ENCODE measurements around the gene B3GAT1. TPM values are rescaled to one million over a fixed set of nuclear protein-coding genes. Genes with fewer than 3 reads are reported as not detected.

Gene B3GAT1
- total and polyA plus RNA-seq, 2 of the 13 experiments (the other 11 are each of a cell fraction or from before 2014, with no cell fraction given) = not detected

DNA sequence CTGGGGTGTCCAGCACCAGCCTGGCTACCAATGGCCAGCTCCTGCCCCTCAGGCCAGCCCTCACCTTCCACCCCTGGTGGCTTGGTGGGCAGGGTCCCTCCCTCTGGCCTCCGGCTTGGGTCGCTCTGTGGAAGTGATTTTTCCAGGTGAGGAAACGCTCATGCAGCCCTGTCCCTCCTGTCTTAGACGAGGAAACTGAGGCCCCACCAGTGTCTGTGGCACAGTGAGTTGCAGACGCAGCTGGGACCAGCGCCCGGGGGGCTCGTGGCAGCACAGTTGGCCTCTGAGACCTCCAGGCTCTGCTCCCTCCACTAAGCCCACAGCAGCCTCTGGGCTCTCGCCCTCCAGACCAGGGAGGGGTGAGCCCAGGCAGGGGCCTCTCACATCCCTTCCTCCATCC, 6.2 kb downstream of the B3GAT1 start (continued):
- no peak for TF ChIP-seq MIER2 (CRISPR knock-in tag; IDR thresholded peaks at IDR 0.05)
- TF ChIP-seq, protein P1, sequence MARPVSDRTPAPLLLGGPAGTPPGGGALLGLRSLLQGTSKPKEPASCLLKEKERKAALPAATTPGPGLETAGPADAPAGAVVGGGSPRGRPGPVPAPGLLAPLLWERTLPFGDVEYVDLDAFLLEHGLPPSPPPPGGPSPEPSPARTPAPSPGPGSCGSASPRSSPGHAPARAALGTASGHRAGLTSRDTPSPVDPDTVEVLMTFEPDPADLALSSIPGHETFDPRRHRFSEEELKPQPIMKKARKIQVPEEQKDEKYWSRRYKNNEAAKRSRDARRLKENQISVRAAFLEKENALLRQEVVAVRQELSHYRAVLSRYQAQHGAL (CRISPR knock-in tag; IDR thresholded peaks at IDR 0.05; ENCODE audit: not compliant biosample characterization) = no peak

DNA sequence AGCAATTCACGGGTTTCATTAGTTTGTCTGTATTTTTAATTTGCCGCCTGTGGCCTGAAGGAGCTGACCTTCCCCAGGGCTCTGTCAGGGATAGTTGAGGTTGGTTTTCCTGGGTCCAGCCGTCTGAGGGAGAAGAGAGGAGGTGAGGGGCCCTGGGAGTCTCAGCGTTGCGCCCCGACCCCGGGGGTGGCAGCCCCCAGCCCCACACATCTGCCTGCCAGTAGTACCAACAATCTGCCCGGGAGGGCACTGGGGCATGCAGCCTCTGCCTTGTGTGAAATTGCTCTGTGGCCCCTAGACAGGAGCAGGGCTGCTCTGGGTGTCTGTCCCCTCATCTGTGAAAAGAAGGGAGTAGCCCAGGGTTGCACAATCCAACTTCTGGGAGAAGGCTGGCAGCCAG, 6.6 kb downstream of the B3GAT1 start:
- ChIA-PET POLR2A (no interaction called here), CTCF (ENCODE audit: low intra/inter-chr PET ratio, low total read pairs) (no interaction called here)
- in situ Hi-C loops (cut with HindIII; ENCODE audit: extremely low pct_ligation_motif_present, low pct_unique_long_range_greater_than_20kb) (no loop called here), intact Hi-C loops (cut with micrococcal nuclease; ENCODE audit: unreplicated experiment) (no loop called here)
- DNase-seq (ENCODE audit: low spot score) (no peak), FAIRE-seq (no peak), ATAC-seq (no peak)
- Histone ChIP-seq H3K4me3 (replicated peaks in 1 of 3; ENCODE audit: insufficient read depth in 1 of 3, low read depth in 2 of 3, low read length in 3 of 3) (no peak overlapping the region), H2AFZ (ENCODE audit: low read length) (no peak overlapping the region), H3K4me1 (ENCODE audit: insufficient read depth, low read length) (no peaks in the 10 kb centered on the region), H3K27ac (ENCODE audit: extremely low read length, insufficient read depth, low read length) (no peak overlapping the region), H3K27me3 (ENCODE audit: control insufficient read depth in 1 of 2, insufficient read depth in 2 of 2, low read length in 2 of 2) (peaks cover 3 to 43% of the 10 kb centered on the region in 2 experiments; a peak in 4 of 5 replicates), H4K20me1 (ENCODE audit: insufficient read depth, low read length) (no peaks in the 10 kb centered on the region), H3K9me3 (ENCODE audit: low read length) (no peaks in the 10 kb centered on the region), H3K4me2 (ENCODE audit: low read depth, low read length) (no peak overlapping the region), H3K79me2 (ENCODE audit: insufficient read depth, low read length) (no peaks in the 10 kb centered on the region), H3K36me3 (replicated peaks in 1 of 2; ENCODE audit: control insufficient read depth in 1 of 2, insufficient read depth in 2 of 2, low read length in 2 of 2) (no peaks in the 10 kb centered on the region), H3K9ac (ENCODE audit: insufficient read depth, low read depth, low read length) (no peak overlapping the region)
- TF ChIP-seq ZNF329 (CRISPR knock-in tag; IDR thresholded peaks at IDR 0.05; ENCODE audit: low read depth) (no peak), ZNF556 (CRISPR knock-in tag; IDR thresholded peaks at IDR 0.05; ENCODE audit: borderline replicate concordance) (no peak), NFE2 (CRISPR knock-in tag; IDR thresholded peaks at IDR 0.05) (no peak), CEBPB (IDR thresholded peaks at IDR 0.05; ENCODE audit: borderline replicate concordance, low read depth, low read length) (0 out of 2 replicates have a peak, but pooled peaks have one; percentile 27)
- TF ChIP-seq, protein P2, sequence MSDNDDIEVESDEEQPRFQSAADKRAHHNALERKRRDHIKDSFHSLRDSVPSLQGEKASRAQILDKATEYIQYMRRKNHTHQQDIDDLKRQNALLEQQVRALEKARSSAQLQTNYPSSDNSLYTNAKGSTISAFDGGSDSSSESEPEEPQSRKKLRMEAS (IDR thresholded peaks at IDR 0.05) = no peak
- whole genome bisulfite sequencing (ENCODE audit: low lambda C conversion rate) = no CpG with 5 or more reads among the region's 8 CpGs
- no TSS peak for BruUV-seq (replicated peaks)
